Measurements from ENCODE around the gene TLE7.

Gene TLE7

DNA sequence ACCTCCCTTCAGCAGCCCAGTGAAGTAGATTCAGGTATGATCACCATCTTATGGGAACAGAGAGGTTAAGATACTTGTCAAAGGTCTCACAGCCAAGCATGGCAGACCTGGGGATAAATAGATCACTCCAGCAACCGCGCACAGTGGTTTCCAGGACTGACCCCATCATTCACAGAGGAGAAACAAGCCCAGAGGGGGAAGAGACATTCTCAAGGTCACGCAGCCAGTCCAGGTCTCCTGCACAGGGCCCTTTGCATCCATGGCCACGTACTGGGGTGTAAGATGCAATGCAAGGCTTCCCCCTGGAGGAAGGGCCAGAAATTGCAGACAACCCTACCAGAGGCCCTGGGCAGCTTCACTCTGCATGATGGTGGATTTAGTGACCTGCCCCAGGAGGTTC, 19.9 kb downstream of the TLE7 start:
- intact Hi-C loops (cut with micrococcal nuclease) = no loop called here

DNA sequence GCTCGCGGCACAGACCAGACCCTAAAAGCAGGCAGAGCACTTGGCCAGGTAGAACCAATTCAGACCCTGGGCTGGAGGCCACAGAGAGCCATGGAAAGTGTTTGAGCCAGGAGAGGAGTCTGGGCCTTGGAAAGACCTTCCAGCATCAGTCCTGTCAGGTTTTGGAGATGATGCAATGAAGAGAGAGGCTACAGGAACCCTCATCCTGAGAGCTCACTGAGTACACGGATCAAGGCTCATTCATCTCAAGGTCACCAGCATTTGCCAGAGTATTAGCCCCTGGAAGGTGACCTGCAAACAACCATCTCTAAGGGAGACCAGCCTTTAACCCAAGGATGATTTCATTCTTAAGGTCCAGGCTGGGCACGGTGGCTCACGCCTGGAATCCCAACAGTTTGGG, 27.8 kb downstream of the TLE7 start:
- Mint-ChIP-seq H3K36me3 (ENCODE audit: low read depth) (no peaks in the 10 kb centered on the region), H3K4me3 (no peak overlapping the region), H3K27me3 (peaks cover 33% of the 10 kb centered on the region), H3K9me3 (no peaks in the 10 kb centered on the region), H3K27ac (no peak overlapping the region), H3K4me1 (ENCODE audit: low read depth) (no peaks in the 10 kb centered on the region)
- intact Hi-C loops (cut with micrococcal nuclease) = no loop called here

More for the DNA sequence above, 19.9 kb downstream of the TLE7 start:
- H3K36me3 Mint-ChIP-seq (ENCODE audit: low read depth) = no peaks in the 10 kb centered on the region
- H3K4me1 Mint-ChIP-seq (ENCODE audit: low read depth) = no peaks in the 10 kb centered on the region
- peaks cover 33% of the 10 kb centered on the region for H3K27me3 Mint-ChIP-seq
- no peak overlapping the region for H3K4me3 Mint-ChIP-seq
- no peak overlapping the region for H3K27ac Mint-ChIP-seq
- no peaks in the 10 kb centered on the region for H3K9me3 Mint-ChIP-seq

DNA sequence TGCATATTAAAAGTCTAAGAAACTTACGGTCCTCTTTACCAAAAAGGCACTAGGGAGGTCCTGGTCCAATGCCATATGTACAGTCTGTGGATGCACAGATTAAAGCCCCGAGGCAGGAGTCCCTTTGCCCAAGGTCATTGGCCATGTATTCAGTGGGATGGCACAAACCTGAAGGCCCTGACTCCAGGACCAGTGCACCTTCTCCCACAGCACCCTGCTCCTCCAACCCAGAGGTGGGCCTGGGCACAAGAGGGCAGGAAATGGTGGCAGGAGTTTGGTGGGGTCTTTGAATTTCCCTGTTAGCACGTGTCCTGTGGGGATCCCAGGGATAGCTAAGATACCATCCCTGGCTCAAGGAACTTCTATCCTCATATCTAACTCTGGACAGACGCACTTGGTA, 28.5 kb downstream of the TLE7 start:
- Mint-ChIP-seq H3K9me3 (no peaks in the 10 kb centered on the region), H3K36me3 (ENCODE audit: low read depth) (no peaks in the 10 kb centered on the region), H3K4me3 (no peak overlapping the region), H3K27ac (no peak overlapping the region), H3K4me1 (ENCODE audit: low read depth) (no peaks in the 10 kb centered on the region), H3K27me3 (peaks cover 37% of the 10 kb centered on the region)
- intact Hi-C loops (cut with micrococcal nuclease) = no loop called here

DNA sequence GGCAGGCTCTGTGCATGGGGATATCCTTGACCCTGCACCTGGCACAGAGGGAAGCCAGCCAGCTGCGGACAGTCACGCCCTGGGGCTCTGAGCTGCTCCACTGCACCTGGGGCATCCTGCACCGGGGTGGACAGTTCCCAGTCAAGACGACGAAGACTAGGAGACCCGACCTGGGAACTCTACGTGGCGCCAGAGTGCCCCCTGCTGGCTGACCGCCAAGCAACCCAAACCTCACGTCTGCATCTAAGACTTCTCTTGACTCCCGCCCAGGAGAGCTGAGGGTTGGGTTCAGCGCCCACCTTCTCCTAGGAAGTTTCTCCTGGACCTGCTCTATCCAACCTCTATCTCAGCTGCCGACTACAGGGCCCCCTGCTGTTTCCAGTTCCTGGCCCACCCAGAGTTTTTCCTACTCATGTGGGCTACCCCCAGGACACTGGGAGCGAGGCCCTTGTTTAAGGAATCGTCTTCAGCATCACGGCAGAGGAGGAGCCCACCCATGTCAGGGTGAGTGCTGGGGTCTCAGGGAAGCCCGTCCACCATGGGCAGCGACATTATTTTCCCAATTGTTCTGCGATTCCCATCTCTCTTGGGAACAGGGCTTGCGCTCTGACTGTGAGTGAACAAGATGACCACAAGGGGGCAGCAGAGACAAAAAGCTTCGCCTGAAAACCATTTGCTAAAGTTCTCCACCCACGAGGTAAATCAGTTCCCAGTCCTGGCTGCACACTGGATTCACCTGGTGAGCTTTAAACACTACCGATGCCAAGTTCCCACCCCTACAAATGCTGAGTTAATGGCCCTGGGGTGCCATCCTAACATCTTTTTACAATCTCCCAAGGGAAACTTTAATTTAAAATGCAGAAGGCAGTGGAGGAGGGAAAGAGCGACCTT, 29.3 kb downstream of the TLE7 start:
- H3K4me1 Mint-ChIP-seq (ENCODE audit: low read depth) = no peaks in the 10 kb centered on the region
- H3K4me3 Mint-ChIP-seq = no peak overlapping the region
- no peaks in the 10 kb centered on the region for H3K9me3 Mint-ChIP-seq
- H3K36me3 Mint-ChIP-seq (ENCODE audit: low read depth) = no peaks in the 10 kb centered on the region
- peaks cover 36% of the 10 kb centered on the region for H3K27me3 Mint-ChIP-seq
- intact Hi-C loops (cut with micrococcal nuclease) = loop anchor here (1.0 kb wide), 2 partner anchors 87 to 199 kb away; no protein-coding TSS in a partner anchor
- no peak overlapping the region for H3K27ac Mint-ChIP-seq

DNA sequence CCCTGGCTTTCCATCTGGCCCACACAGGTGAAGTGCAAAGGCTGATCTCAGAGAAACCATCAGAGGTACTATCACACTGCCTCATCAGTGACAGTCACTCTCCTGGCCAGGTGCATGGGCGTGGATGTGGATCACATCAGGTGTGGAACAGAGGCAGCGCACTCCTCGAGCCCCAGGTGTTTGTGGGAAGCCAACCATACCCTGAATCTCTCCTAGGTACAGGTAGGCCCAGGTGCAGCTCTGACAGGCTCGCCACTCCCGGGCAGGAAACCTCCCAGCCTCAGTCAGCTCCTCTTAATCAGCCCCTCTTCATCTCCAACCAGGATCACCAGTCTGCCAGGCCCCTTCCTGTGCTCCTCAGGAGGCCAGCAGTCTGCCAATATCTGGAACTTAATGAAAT, 31.7 kb downstream of the TLE7 start:
- Mint-ChIP-seq H3K4me1 (ENCODE audit: low read depth) (no peaks in the 10 kb centered on the region), H3K27me3 (peaks cover 39% of the 10 kb centered on the region), H3K4me3 (no peak overlapping the region), H3K9me3 (no peaks in the 10 kb centered on the region), H3K36me3 (ENCODE audit: low read depth) (no peaks in the 10 kb centered on the region), H3K27ac (no peak overlapping the region)
- intact Hi-C loops (cut with micrococcal nuclease) = no loop called here

DNA sequence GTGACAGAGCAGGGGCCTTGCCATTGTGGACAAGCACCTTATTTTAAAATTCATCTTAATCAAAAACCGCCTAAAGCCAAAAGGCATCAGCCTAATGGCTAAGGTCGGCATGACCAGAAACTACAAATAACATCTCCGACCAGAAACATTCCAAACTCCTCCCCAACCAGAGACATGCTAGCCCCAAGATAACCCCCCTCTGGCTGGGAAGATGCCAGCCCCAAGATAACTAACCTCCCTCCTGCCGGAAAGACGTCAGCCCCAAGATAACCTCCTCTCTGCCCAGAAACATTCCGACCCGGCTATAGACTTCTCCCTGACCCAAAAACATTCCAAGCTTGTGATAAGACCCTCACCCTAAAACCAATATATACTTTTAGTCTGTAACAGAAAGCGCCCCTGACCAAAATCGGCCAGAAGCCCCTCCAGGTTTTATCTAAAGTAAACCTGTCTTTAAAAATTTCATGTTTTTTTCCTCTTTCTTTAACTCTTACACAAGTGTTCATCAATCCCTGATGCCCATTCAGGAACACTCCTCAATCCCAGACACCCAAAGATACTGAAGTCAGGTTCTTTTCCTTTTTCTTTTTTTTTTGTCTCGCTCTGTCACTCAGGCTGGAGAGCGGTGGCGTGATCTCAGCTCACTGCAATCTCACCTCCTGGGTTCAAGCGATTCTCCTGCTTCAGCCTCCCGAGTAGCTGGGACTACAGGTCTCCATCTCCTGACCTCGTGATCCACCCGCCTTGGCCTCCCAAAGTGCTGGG, 32.7 kb downstream of the TLE7 start:
- no peaks in the 10 kb centered on the region for H3K36me3 Mint-ChIP-seq (ENCODE audit: low read depth)
- intact Hi-C loops (cut with micrococcal nuclease) = no loop called here
- no peaks in the 10 kb centered on the region for H3K4me1 Mint-ChIP-seq (ENCODE audit: low read depth)
- peaks cover 48% of the 10 kb centered on the region for H3K27me3 Mint-ChIP-seq
- no peak overlapping the region for H3K27ac Mint-ChIP-seq
- H3K4me3 Mint-ChIP-seq = no peak overlapping the region
- H3K9me3 Mint-ChIP-seq = peaks cover 10% of the 10 kb centered on the region

DNA sequence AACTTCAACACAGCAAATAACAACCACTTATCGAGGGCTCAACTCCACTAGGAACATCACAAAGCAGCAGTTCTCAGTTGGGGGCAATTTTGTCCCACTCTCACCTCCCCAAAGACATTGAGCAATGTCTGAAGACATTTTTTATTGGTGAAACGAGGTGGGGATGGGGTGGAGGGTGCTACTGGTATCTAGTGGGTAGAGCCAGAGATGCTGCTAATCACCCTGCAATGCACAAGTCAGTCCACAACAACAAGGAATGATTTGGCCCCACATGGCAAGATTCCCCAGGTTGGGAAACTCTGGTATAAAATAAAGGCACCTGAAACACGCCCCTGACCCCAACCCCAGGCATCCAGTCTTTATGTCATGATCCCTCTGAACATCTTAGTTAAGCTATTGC, 33.3 kb downstream of the TLE7 start:
- intact Hi-C loops (cut with micrococcal nuclease) = no loop called here
- peaks cover 48% of the 10 kb centered on the region for H3K27me3 Mint-ChIP-seq

DNA sequence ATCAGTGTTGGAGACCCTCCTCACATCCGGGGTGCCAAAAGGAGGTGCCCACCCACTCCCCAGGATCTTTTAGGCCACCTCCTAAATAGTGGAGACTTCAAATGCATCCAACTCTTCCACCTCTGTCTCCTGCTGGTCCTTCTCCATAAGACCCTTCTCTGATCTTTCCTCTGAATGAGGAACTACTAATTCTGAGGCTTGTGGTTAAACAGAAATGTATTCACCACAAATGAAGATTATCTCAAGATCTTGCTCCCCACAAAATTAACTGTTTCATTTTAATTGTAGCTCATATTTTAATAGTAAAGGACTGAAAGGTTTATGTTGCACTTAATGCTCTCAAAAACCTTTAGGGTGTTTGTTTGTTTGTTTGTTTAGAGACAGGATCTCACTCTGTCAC, 34.1 kb downstream of the TLE7 start:
- Mint-ChIP-seq H3K4me1 (ENCODE audit: low read depth) (no peaks in the 10 kb centered on the region), H3K4me3 (no peak overlapping the region)

More for the DNA sequence above, 33.3 kb downstream of the TLE7 start:
- peaks cover 14% of the 10 kb centered on the region for H3K9me3 Mint-ChIP-seq
- H3K27ac Mint-ChIP-seq = no peak overlapping the region
- H3K36me3 Mint-ChIP-seq (ENCODE audit: low read depth) = no peaks in the 10 kb centered on the region
- no peaks in the 10 kb centered on the region for H3K4me1 Mint-ChIP-seq (ENCODE audit: low read depth)
- no peak overlapping the region for H3K4me3 Mint-ChIP-seq

DNA sequence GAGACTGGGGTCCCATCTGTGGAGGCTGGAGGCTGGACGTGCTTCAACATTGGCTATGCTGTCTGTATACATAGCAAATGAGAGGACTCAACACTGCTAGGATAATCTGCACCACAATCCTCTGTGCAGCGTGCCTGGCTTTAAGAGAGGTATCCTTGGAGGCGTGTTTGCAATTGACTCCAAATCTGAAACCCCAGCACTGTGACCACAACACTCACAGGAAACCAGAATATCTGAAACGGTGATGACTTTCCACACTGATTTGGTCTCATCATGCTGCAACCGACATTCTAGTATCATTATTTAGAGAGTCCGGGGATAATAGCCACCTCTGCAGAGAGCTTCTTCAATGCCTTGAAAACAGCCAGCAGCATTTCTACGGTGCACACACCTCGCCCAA, 35.1 kb downstream of the TLE7 start:
- Mint-ChIP-seq H3K27ac (no peak overlapping the region), H3K4me1 (ENCODE audit: low read depth) (no peaks in the 10 kb centered on the region), H3K9me3 (peaks cover 14% of the 10 kb centered on the region), H3K4me3 (no peak overlapping the region), H3K36me3 (ENCODE audit: low read depth) (no peaks in the 10 kb centered on the region), H3K27me3 (peaks cover 48% of the 10 kb centered on the region)
- intact Hi-C loops (cut with micrococcal nuclease) = no loop called here

More for the DNA sequence above, 34.1 kb downstream of the TLE7 start:
- intact Hi-C loops (cut with micrococcal nuclease) = no loop called here
- H3K27ac Mint-ChIP-seq = no peak overlapping the region
- peaks cover 49% of the 10 kb centered on the region for H3K27me3 Mint-ChIP-seq
- no peaks in the 10 kb centered on the region for H3K36me3 Mint-ChIP-seq (ENCODE audit: low read depth)
- peaks cover 14% of the 10 kb centered on the region for H3K9me3 Mint-ChIP-seq

DNA sequence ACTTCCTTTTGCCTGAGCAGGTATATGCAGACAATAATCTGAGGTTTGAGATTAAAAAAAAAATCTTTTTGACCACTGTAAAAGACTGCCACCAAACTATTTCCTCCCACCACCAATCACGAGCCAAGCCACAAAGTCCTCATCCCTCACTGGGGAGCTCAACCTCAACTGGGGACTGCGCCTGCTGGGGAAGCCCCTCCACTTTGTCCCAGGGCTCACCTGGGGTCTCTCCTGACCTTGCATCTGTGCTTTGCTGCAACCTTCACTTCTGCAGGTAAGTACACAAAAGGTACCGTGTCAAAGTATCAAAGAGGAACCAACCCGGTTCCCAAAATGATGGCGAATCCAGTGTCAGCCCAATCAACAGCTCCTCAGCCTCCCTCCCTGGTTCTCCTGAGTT, 35.5 kb downstream of the TLE7 start:
- Mint-ChIP-seq H3K4me1 (ENCODE audit: low read depth) (no peaks in the 10 kb centered on the region), H3K36me3 (ENCODE audit: low read depth) (no peaks in the 10 kb centered on the region), H3K27ac (no peak overlapping the region), H3K27me3 (peaks cover 44% of the 10 kb centered on the region), H3K4me3 (no peak overlapping the region), H3K9me3 (peaks cover 14% of the 10 kb centered on the region)
- intact Hi-C loops (cut with micrococcal nuclease) = no loop called here

DNA sequence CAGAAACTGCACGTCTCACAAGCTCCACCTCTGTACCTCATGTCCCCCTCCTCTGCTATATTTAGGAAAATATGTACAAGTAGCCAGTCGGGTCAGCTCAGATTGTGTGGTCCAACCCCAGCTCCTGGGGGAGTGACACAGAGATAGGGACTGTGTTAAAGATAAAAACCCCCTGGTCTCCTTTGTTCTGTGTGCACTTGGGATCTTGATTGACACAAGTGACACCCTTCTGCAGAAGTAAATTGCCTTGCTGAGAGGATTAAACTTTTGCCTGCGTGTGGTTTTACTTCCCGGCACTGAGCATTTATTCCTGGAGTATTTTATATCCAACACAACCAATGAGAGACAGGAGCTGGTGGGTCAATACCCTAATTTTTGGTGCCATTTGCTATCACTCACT, 37.5 kb downstream of the TLE7 start:
- no peaks in the 10 kb centered on the region for H3K4me1 Mint-ChIP-seq (ENCODE audit: low read depth)
- intact Hi-C loops (cut with micrococcal nuclease) = no loop called here
- peaks cover 36% of the 10 kb centered on the region for H3K27me3 Mint-ChIP-seq
- H3K27ac Mint-ChIP-seq = no peak overlapping the region
- H3K36me3 Mint-ChIP-seq (ENCODE audit: low read depth) = no peaks in the 10 kb centered on the region
- H3K4me3 Mint-ChIP-seq = no peak overlapping the region
- H3K9me3 Mint-ChIP-seq = peaks cover 14% of the 10 kb centered on the region

DNA sequence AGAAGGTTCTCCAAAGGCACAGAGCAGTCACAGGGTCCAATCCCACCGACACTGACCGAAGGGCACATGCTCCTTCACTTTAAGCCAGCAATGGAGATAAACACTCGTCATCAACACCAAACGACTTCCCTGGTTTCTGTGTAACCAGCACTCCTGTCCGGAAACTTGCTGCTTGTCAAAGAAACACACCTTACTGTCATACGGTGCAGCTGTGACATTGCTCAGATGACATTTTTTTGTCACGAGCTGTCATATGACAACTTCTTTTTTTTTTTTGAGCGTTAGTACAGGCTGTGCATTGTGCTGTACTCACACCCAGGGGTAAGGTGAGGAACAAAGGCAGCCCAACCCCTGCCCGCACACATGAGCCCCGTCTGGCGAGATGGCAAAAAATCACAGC, 39.2 kb downstream of the TLE7 start:
- peaks cover 31% of the 10 kb centered on the region for H3K27me3 Mint-ChIP-seq
- no peak overlapping the region for H3K27ac Mint-ChIP-seq
- H3K9me3 Mint-ChIP-seq = peaks cover 14% of the 10 kb centered on the region
- no peaks in the 10 kb centered on the region for H3K36me3 Mint-ChIP-seq (ENCODE audit: low read depth)
- intact Hi-C loops (cut with micrococcal nuclease) = no loop called here
- no peak overlapping the region for H3K4me3 Mint-ChIP-seq
- H3K4me1 Mint-ChIP-seq (ENCODE audit: low read depth) = no peaks in the 10 kb centered on the region

DNA sequence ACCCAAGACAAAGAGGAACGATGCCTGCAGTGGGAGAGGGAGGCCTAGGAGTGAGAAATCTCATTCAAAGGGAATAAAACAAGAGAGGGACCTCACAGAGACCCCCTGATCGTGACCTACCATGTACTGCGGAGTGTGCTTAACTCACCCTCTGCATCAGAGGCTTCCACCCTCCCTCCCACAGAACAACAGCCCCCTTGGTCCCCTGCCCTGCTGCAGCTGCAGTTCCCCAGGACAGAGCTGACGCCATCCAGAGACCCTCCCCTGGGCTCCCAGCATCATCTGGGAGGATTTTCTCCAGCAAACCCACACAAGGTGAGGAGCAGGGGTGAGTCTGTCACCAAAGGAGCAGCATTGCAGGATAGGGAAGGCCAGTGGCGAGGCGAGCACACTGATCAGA, 39.8 kb downstream of the TLE7 start:
- Mint-ChIP-seq H3K4me3 (no peak overlapping the region), H3K4me1 (ENCODE audit: low read depth) (no peaks in the 10 kb centered on the region), H3K27ac (no peak overlapping the region), H3K9me3 (peaks cover 14% of the 10 kb centered on the region), H3K36me3 (ENCODE audit: low read depth) (no peaks in the 10 kb centered on the region), H3K27me3 (peaks cover 29% of the 10 kb centered on the region)
- intact Hi-C loops (cut with micrococcal nuclease) = no loop called here

DNA sequence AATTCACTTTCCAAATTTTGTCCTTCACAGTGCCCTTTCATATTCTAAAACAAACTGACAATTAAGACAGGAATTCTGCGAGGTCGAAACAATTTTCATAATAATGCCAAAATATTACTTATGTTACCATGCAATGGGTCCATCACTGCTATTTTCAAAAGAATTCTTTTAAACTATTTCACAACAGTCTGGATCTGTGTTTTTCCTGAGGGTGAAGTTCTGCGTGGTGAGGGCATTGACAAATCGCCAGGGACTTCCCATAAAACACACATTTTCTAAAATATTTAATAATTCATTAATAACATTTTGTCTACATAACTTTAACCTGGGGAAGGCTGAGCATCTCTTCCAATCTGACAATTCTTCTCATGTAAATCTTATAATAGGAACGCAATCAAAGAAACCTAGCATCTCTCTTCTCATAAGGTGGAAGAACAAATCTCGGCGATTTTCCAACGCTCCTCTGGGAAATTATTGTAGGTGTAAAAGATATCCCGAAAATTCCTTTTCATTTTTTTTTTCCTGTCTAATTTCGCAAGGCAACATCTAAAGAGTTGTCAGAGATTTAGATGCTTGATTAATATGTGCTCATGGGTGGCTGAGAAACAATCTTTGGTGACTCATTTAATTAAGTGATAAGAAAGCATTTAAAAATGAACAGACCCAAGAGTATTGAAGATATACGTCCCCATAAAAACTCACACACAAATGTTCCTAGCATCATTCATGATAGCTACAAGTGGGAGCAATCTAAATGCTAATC, 41.9 kb downstream of the TLE7 start:
- intact Hi-C loops (cut with micrococcal nuclease) = no loop called here
- Mint-ChIP-seq H3K36me3 (ENCODE audit: low read depth) (no peaks in the 10 kb centered on the region), H3K4me1 (ENCODE audit: low read depth) (no peaks in the 10 kb centered on the region), H3K27me3 (peaks cover 25% of the 10 kb centered on the region), H3K4me3 (no peak overlapping the region), H3K27ac (no peak overlapping the region), H3K9me3 (peaks cover 13% of the 10 kb centered on the region)

All from dendritic cell treated with granulocyte-macrophage colony-stimulating factor and Interleukin-4, amounts not matched to agents 40 ng/mL and 50 ng/mL, for 4 days (primary cell).